Adrenal gland (tissue), 5 donors: ENCODE results near the gene C2CD3.

Experiments
- POLR2A ChIP-seq, 2 donors: fragments of 450-650 bp; IDR thresholded peaks; one replicate each; pipeline ENCODE4 v1.6.1; 2017; ENCODE audit warnings: antibody characterized with exemption in 2 of 2, mild to moderate bottlenecking in 2 of 2, moderate library complexity in 1 of 2
- TF ChIP-seq, protein P1 (sequence below), 6 experiments: fragments of 450-650 bp in 4 of 6; fragments of 200-600 bp in 2 of 6; sonication (generic) in 1 of 6; IDR thresholded peaks; 1 replicate in 5 of 6; 2 replicates in 1 of 6; pipeline versions ENCODE4 v1.5.1 to v1.8.0; 2016 to 2021; ENCODE audit warnings: antibody characterized with exemption in 6 of 6, mild to moderate bottlenecking in 2 of 6, moderate library complexity in 1 of 6
- donor health status: DM: no; HTN: no; CAD: no.

DNA sequence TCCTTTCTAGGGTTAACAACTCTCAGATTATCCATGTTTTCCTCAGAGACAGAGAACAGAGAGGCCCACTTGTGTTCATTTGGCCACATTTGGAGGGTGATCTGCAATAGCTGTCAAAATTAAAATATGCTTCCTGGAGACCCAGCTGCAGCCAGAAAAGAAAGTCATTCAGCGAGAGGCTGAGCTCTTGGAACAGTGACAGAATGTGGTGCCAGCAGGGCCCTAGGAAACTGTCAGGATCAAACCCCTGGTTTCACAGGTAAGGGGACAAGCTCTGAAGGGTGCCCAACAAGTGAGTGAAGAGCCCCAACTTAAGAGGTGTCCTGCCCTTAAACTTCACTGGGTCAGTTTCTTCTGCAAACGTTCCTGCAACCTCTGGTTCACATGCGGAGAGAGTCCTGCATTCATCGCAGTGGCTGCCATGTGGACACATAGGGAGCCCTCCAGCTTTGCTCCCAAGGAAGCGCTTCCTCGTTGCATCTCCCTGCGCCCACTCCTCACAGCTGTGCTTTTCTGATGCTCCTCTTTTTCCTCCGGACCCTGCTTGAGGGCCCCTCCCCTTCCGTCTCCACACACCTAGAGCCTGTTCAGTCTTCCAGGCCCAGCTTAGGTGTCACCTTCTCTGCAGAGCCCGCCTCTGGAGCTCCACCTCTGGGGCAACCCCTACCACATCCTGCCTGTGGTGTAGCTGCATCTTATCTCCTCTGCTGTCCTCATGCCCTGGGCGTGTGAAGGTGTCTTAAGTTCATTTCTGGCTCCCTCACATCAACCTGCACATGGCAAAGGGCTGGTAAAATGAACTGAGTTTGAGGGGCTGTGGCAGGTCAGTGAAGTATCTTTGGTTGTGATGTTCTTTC lies 165.8 kb downstream of the C2CD3 start:
- TF ChIP-seq, protein P1, sequence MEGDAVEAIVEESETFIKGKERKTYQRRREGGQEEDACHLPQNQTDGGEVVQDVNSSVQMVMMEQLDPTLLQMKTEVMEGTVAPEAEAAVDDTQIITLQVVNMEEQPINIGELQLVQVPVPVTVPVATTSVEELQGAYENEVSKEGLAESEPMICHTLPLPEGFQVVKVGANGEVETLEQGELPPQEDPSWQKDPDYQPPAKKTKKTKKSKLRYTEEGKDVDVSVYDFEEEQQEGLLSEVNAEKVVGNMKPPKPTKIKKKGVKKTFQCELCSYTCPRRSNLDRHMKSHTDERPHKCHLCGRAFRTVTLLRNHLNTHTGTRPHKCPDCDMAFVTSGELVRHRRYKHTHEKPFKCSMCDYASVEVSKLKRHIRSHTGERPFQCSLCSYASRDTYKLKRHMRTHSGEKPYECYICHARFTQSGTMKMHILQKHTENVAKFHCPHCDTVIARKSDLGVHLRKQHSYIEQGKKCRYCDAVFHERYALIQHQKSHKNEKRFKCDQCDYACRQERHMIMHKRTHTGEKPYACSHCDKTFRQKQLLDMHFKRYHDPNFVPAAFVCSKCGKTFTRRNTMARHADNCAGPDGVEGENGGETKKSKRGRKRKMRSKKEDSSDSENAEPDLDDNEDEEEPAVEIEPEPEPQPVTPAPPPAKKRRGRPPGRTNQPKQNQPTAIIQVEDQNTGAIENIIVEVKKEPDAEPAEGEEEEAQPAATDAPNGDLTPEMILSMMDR (IDR thresholded peaks at IDR 0.05), result no peak
- TF ChIP-seq POLR2A (IDR thresholded peaks at IDR 0.05), result no peak
